Left hindlimb (tissue), 1 donor: ENCODE measurements around the gene ICA1L.

Experiments
- DNase-seq: peaks from one replicate; pipeline ENCODE4 v3.0.0-alpha.2; 2018

The ICA1L gene

DNA sequence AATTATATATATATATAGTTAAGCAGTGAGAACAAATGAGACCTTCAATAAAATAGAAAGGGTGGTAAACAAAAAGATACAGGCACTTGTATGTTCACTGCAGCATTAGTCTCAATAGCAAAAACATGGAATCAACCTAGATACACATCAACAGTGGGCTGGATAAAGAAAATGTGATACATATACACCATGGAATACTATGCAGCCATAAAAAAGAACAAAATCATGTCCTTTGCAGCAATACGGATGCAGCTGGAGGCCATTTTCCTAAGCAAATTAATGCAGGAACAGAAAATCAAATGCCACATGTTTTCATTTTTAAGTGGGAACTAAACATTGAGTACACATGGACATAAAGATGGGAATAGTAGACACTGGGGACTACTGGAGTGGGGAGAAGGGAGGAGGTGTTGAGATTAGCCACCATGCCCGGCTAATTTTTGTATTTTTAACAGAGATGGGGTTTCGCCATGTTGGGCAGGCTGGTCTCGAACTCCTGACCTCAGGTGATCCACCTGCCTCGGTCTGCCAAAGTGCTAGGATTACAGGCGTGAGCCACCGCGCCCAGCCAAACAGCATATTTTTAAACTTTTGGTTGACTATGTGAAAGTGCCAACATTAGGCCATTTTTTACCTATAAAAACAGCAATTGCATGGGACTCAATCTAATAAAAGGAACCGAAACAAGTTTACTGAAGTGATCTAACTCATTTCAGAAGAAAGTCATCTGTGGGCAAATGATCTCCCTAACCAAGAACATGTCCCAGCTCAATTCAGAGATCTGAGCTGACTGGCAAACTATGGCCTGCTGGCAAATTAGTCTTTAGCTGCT lies 23.7 kb downstream of the ICA1L start:
- no peak for DNase-seq

DNA sequence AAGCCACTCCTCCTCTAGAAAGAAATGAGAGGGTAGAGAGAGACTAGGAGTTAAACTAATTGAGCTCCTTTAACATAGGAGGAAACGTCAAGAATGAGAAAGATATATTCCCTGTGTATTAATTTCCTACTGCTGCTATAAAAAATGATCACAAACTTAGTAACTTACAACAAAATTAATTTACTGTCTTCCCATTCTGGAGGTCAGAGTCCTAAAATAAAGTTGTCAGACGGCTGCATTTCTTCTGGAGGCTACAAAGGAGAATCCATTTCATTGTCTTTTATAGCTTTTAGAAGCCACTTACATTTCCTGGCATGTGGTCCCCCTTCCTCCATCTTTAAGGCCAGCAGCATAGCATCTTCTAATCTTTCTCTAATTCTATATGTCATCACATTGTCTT lies 26.9 kb downstream of the ICA1L start:
- DNase-seq = no peak

DNA sequence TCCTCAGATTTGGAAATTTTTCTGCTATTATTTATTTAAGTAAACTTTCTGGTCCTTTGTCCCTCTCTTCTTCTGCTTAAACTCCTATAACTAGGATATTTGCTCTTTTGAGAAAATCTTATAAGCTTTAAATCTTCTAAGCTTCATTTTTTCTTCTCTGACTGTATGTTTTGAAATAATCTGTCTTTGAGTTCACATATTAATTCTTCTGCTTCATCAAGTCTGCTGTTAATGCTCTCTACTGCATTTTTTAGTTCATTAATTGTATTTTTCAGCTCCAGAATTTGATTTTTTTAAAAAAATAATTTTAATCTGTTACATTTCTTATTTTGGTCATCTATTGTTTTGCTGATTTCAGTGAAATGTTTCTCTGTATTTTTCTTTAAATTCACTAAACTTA lies 28.9 kb downstream of the ICA1L start:
- DNase-seq = no peak

DNA sequence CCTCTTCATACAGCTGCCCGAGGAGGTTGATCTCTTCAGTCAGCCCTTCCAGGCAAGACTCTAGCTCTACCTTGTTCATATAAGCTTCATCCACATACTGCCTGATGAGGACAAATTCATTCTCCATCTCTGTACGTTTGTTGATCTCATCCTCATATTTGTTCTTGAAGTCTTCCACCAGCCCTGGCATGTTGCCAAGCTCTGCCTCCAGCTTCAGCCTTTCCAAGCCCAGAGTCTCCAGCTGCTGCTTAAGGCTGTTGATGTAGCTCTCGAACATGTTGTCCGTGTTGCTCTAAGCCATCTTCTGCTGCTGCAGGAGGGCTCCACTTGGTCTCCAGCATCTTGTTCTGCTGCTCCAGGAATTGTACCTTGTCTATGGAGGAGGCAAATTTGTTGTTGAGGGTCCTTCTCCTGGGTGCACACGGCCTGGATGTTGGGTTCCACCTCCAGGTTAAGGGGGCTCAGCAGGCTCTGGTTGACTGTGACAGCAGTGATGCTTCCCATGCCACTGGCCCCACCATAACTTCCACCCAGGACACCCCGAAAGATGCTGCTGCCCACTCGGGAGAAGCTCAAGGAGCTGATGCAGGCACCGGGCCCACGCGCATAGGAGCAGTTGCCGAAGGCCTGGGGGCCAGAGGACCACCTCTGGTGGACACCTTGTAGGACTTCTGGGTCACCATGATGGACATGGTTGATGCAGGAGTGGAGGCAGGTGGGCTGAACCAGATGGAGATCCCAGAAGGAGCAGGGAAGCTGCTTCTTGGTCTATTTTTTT lies 30.3 kb downstream of the ICA1L start:
- DNase-seq = no peak

DNA sequence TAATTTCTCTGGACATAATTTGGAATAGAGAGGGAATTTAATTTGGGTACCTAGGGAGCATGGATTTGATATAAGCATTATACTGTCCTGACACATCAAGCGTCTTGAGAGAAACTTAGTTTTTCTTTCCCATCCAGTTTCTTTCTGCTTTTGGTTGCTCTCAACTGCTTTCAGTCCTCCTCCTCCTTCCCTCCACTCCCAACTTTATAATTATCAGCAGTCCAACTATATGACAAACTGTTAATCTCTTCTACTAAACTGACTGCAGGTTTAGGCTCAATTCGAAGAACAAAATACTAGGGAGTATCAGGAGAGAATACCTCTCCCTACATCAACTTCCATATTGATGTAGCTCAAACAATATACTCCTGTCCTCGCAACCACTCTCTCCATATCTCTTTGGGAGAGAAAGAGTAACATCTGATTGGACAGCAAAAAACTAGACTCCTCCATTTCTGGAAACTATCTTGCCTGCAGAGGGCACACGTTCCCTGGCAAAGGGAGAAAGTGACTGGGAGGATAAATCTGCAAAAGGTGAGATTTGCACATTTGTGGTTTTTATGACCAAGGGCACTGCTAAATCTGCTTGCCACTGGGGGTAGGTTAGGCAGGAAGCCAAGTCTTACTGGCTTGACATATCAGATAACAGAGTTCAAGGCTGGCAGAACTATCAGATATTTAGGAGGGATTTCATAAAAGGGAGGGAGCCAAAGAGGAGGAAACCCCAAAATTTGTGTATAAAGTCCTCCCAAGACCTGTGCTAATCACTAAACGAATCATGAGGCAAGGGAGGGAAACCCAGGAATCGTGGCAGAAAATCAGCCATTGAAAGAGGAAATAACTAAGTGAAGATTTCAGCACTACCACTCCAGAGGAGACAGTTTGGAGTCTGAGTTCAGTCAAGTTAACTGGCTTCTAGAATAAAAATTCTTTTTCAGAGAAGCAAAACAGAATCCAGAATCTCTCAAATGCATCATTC lies 40.0 kb downstream of the ICA1L start:
- DNase-seq = no peak

DNA sequence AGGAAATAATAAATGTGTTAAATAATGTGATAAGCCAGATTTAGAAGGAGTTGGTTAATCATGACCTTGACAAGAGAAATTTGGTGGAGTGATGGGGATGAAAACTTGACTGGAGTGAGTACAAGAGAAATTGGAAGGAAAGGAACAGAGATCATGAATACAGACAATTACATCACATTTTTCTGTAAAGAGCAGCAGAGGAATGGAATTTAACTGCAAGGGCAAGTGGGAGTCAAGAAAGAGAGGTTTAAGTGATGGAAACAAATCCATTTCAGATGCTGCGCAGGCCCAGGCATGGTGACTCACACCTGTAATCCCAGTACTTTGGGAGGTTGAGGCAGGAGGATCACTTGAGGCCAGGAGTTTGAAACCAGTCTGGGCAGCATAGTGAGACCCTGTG lies 46.7 kb downstream of the ICA1L start:
- no peak for DNase-seq

DNA sequence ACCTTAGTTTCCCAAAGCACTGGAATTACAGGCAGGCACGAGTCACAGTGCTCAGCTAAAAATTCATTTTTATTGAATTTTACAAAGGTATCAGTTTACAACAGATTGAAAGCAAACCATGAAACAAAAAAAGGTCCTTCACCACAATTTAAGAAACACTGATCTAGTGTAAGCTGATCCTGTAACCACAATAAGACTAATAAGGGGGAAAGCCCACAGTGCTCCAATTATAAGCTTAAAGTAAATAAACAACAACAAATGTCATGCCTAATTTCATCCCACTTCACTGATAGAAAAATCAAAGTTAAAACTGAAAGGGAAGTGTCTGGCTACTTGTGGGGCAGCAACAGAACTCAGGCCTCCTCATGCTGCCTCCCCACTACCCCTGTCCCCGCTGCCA lies 49.2 kb downstream of the ICA1L start:
- no peak for DNase-seq

DNA sequence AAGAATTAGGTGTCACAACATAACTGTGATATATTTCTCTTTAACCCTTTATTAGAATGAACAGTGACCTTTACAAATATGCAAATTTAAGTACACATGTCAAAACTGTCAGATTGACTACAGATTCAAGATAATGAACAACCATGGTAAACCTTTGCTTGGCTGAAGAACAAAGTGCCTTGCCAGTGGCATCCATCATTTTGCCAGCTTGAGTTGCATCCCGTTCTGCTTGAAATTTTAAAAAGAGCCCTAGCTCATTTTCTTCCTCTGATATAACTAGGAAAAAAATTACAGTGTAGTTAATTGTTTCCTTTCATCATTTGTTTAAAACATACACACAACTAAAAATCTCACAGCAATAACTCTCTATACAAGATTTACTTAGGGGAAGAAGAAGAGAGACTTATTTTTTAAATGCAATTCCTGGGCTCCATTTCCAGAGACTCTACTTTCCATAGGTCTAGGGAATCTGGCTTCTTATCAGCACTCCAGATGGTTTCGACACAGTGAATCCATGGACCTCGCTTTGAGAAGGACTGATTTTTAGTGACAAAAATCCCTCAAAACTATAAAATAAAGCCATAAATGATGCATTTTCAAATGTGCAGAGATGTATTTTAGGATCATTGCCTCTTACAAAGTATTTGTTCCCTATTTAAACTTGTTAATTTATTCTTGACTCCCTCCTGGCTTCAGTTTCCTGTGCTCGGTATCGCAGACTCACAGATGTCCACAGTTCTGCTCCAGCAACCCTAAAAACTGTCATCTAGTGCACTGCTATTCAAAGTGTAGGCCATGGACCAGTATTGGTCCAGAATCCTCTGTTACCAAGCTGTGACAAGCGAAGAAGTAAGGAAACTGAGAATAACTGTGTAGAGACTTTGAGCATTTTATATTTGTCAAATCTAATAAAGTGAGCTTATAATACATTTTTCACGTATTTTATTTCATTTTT lies 50.1 kb downstream of the ICA1L start:
- no peak for DNase-seq

DNA sequence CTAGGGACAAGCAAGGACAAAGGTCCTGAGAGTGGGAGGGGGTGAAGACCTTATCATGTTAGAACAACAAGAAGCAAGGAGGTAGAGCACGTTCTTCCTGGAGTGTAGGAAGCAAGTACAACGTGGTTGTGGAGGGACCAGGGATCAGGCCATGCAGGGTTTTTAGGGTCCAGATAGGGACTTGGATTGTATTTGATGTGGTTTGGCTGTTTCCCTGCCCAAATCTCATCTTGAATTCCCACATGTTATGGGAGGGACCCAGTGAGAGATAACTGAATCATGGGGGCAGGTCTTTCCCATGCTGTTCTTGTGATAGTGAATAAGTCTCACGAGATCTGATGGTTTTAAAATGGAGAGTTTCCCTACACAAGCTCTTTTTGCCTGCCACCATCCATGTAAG lies 53.2 kb downstream of the ICA1L start:
- DNase-seq = no peak

DNA sequence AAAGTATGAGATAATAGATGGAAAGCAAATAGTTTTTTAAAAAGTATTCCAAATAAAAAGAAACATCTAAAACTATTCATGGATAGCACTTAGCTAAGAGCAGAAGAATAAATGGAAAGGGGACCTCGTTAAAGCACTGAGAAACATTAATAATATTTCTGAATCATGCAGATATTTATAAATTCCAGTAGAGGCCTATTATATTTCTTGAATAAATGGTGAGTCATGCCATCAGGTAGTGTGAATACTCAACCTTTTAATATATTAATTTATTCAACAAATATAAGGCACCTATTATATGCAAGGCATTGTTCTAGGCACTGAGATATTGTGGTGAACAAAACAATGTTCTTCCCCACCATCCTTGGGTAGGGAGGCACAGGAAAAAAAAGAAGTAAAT lies 53.8 kb downstream of the ICA1L start:
- DNase-seq = no peak

DNA sequence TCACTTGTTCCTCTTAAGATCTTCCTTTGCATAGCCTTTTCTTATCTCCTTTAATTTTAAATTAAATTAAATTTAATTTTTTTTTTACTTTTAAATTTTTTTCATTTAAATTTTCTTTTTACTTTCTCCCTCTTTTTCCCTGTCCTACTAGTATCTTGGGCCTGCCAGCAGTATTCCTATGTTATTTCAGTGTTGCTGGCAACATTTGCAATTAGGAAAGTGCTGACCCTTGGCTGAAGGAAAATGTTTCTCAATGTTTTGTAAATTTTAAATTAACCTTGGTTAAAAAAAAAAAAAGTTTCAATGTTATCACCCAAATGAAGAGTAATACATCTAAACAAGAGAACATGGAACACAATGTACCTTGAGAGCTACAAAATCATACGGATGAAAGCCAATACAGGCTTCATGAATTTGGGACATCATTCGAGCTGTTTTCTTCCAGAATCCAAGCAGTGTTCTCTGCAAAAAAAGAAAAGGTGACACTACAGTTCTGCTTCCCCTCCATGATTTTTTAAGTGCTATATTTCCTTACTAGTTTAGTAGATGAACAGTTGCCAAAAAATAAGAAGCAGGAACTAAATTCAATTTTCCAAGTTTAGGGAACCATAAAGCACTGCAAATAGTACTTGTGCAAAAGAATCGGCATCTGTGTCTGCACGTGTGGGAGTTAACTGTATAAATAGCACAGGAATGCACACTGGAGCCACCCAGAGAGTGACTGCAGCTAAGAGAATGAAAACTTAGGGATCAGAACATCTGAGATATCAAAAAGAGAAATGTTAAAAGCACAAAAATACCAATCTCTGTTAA lies 55.8 kb downstream of the ICA1L start:
- DNase-seq = no peak

DNA sequence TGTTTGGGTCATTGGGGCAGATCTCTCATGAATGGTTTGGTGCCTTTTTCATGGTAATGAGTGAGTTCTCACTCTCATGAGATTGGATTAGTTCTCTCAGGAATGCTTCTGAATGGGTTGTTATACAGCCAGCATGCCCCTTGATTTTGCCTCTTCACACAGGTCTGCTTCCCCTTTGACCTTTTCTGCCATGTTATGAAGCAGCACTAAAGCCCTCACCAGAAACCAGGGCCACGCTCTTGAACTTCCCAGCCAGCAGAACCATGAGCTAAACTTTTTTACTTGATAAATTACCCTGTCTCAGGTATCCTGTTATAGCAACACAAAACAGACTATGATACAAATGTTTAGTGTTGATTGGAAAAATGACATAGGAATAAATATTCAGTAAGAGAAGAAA lies 57.3 kb downstream of the ICA1L start:
- no peak for DNase-seq

DNA sequence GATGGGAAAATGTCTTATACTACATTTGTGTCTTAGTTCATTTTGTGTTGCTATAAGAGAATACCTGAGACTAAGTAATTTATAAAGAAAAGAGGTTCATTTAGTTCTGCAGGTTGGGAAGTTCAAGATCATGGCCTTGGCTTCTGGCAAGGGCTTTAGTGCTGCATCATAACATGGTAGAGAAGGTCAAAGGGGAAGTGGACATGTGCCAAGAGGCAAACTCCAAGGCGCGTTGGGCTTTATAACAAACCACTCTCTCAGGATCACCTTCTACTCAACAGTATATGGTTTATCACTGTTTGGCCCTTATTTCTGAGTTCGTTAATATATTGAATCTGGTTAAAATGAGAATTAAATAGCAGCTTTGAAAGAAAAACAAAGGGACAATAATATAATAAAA lies 58.2 kb downstream of the ICA1L start:
- DNase-seq = no peak

DNA sequence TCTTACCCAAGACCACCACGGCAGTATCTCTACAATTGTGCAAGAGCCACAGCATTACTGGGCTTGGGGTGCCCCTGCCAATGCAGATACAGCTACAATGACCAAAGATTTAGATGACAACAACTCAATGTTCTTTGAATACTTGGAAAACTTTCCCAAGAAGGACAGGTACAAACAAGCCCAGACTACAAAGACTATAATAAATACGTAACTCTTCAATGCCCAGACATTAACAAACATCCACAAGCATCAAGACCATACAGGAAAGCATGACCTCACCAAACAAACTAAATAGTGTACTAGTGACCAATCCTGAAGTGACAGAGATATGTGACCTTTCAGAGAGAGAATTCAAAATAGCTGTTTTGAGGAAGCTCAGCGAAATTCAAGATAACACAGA lies 62.8 kb downstream of the ICA1L start:
- no peak for DNase-seq

DNA sequence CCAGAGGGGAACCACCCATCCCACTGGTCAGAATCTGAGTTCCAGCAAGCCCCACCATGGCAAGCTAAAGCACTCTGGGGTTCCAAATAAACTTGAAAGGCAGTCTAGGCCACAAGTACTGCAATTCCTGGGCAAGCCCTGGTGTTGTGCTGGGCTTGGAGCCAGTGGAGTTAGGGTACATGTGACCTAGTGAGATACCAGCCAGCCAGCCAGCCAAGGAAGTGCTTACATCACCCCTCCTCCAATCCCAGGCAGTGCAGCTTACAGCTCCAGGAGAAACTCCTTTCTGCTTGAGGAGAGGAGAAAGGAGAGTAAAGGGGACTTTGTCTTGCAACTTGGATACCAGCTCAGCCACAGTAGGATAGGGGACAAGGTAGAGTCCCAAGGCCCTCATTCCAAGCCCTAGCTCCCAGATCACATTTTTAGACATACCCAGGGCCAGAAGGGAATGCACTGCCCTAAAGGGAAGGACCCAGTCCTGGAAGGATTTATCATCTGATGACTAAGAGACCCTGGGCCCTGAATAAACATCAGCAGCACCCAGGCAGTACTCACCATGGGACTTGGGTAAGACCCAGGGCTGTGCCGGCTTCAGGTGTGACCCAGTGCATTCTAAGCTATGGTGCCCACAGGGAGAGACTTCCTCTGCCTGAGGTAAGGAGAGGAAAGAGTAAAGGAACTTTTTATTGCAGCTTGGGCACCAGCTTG lies 64.0 kb downstream of the ICA1L start:
- DNase-seq = peak; percentile 52

DNA sequence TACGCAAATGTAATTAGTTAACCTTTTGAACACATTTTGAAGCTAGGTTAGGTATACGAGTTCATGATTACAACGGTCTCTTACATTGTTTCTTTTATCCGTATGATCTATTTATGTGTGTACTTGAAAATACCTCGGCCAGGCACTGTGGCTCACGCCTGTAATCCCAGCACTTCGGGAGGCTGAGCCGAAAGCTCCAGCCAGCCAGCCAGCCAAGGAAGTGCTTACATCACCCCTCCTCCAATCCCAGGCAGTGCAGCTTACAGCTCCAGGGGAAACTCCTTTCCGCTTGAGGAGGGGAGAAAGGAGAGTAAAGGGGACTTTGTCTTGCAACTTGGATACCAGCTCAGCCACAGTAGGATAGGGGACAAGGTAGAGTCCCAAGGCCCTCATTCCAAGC lies 65.7 kb downstream of the ICA1L start:
- peak; percentile 44 for DNase-seq

DNA sequence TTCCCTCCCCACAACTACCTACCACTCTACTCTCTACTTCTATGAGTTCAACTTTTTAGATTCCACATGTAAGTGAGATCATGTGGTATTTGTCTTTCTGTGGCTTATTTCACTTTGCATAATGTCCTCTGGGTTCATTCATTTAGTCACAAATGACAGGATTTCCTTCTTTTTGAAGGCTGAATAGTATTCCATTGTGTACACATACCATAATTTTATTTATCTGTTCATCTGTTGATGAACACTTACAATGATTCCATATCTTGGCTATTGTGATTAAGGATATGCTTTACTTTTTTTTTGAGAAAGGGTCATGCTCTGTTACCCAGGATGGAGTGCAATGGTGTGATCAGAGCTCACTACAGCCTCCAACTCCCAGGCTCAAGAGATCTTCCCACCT lies 73.6 kb downstream of the ICA1L start:
- DNase-seq = no peak

DNA sequence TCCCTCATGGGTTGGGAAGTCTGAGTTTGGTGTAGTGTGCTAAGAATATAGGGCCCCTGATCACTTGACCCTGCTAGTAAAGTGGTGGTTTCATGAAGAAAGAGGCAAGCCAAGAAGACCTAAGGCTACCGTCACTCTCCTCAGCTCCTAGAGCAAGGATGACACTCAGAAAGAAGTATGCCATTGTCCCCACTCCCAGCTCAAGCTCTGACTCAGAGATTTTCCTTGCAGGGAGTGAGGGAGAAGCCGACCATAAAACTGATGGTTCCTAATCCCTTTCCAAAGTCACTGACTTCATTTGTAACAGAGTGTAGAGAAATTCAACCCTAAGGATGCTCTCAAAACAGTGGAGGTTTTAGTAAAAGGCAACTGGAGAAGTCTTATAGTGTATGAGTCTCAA lies 80.9 kb downstream of the ICA1L start:
- DNase-seq = no peak

DNA sequence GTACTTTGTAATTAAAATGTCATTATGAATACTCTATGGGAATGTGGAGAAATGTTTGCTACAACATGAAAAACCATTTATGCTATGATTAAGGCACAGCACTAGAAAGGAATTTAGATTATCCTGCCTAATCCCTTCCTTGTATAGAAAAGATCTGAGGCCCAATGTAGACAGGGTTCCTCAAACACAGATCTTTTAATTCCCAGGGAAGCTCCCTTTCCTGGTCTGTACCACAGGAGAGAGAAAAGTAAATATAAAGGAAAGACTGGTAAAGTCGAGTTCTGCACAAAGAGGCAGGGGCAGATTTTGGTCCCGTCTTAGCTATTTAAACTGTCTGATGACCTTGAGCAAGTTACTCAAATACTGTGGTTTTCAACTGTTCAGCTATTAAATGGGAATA lies 84.7 kb downstream of the ICA1L start:
- no peak for DNase-seq

DNA sequence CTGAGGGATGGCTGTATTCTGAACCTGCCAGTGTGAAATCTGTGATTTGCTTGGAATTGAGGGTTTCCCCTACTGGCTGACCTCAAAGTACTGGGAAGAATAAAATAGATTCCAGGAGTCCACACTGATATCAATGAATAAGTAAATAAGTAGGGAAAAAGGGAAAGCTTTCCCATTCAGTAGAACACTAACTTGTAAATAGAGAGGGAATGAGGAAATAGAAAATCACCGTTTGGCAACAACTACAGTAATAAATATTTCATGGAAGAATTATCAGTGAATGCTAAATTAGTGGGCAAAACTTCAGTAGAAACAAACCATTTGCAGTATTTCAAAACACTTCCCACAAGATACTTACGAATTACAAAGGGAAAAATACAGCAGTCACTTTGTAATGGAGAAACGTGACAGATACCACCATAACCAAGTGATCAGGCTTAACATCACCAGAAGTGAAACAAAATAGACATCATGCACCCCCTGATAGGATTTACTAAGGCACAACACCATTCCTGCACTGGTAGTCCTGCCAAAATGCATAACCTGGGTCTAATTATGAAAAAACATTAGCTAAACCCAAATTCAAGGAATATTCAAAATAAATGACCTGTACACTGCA lies 88.5 kb downstream of the ICA1L start:
- no peak for DNase-seq
